ENCODE data around the gene C4orf50.

Gene C4orf50

DNA sequence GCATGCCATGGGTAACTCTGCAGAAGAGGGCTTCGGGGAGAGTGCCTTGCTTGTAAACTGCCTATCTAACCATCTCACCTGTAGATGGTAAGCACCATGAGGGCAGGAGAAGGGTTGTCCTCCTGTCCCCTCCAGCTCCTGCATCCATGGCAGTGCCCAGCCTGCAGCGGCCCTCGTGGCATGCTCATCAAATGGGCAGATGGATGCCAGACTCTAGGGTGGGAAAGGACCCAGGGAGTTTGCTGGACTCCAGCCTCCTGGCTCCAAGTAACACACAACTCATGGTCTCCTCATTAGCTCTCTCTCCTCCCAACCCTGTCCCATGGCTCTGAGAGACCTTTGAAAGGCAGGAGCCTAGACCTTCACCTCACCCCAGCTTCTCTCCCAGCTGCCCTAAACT is 95.7 kb downstream of the C4orf50 start:
- whole genome bisulfite sequencing (ENCODE audit: insufficient coverage, insufficient read length), result no CpG with 5 or more reads among the region's 3 CpGs
- DNase-seq (ENCODE audit: low read depth, low spot score), result no peak
- H3K9me3 ChIP-seq (ENCODE audit: control insufficient read depth, insufficient read depth, low read length), result no peaks in the 10 kb centered on the region
- no peaks in the 10 kb centered on the region for H3K27me3 ChIP-seq (ENCODE audit: control insufficient read depth, insufficient read depth, low read length)
- H3K4me1 ChIP-seq (ENCODE audit: control insufficient read depth, insufficient read depth, low read length), result peaks cover 2% of the 10 kb centered on the region; the same call in 1 of the 2 replicates
- H3K27ac ChIP-seq (ENCODE audit: low read length), result no peak overlapping the region
- no peaks in the 10 kb centered on the region for H3K36me3 ChIP-seq (ENCODE audit: control insufficient read depth, insufficient read depth, low read length)
- no peak overlapping the region for H3K4me3 ChIP-seq (ENCODE audit: low read length)

DNA sequence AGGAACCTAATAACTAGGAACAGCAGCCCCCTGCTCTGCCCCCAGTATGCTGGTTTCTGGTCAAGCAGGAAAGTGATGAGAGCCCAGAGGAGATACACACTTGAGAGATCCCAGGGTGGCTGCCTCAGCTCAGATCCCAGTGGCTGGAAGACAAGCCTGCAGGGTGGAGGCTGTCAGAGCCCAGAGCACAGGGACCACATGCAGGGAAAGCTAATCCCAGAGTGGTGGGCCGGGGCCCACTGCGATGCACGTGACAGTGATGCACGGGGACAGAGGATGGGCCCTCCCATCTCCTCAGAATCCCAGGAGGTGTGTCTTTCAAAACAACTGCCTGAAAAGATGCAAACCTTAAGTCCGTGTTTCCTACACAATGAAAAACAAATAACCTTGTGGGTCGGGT is 96.2 kb downstream of the C4orf50 start:
- Histone ChIP-seq H3K27ac (ENCODE audit: low read length) (no peak overlapping the region), H3K4me1 (ENCODE audit: control insufficient read depth, insufficient read depth, low read length) (peaks cover 2% of the 10 kb centered on the region; the same call in 1 of the 2 replicates), H3K4me3 (ENCODE audit: low read length) (no peak overlapping the region), H3K36me3 (ENCODE audit: control insufficient read depth, insufficient read depth, low read length) (no peaks in the 10 kb centered on the region), H3K27me3 (ENCODE audit: control insufficient read depth, insufficient read depth, low read length) (no peaks in the 10 kb centered on the region), H3K9me3 (ENCODE audit: control insufficient read depth, insufficient read depth, low read length) (no peaks in the 10 kb centered on the region)
- WGBS (ENCODE audit: insufficient coverage, insufficient read length), result no CpG with 5 or more reads among the region's 6 CpGs
- DNase-seq (ENCODE audit: low read depth, low spot score), result no peak

DNA sequence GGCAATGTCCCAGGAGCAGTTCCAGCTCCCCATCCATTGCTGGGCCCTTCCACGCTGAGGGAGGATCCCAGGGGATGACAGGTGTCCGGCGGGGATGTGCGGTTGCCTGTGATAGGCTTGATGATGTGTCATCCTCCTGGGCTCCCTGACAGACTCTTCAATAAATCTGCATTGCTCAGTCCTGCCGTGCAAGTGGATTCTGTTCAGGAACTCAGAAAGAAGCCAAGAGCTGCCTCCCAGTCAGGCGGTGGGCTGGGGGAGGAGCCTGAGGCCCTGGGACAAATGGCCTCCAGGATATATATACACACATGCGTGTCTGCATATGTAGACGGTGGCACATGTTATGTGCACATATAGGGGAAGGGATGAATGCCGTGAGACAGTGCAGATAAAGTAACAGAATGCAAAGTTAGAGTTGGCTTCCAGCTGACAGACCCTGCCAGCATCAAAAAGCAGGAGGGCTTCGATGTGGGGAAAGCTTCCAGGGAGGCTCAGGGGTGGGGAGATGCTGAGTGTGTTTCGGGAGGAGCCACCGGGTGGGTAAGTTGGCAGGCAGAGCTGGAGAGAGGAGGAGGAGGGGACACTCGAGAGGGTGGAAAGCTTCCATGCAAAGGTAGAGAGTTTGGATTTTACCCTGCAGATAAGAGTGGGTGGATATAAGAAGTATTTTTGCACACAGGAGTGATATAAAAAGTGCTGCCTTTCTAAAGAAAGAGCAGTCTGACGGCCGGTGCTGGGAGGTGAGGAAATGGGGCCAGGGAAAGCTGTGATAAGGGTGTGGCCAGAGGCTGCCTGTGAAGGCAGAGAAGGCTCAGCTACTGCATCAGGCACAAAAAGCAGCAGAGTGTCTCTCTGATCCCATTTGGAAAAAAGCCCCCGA is 96.9 kb downstream of the C4orf50 start:
- no peaks in the 10 kb centered on the region for H3K36me3 ChIP-seq (ENCODE audit: control insufficient read depth, insufficient read depth, low read length)
- H3K27me3 ChIP-seq (ENCODE audit: control insufficient read depth, insufficient read depth, low read length), result no peaks in the 10 kb centered on the region
- DNase-seq (ENCODE audit: low read depth, low spot score), result no peak
- H3K4me1 ChIP-seq (ENCODE audit: control insufficient read depth, insufficient read depth, low read length), result peaks cover 2% of the 10 kb centered on the region; the same call in 1 of the 2 replicates
- H3K27ac ChIP-seq (ENCODE audit: low read length), result no peak overlapping the region
- no peak overlapping the region for H3K4me3 ChIP-seq (ENCODE audit: low read length)
- no CpG with 5 or more reads among the region's 16 CpGs for WGBS (ENCODE audit: insufficient coverage, insufficient read length)
- no peaks in the 10 kb centered on the region for H3K9me3 ChIP-seq (ENCODE audit: control insufficient read depth, insufficient read depth, low read length)

DNA sequence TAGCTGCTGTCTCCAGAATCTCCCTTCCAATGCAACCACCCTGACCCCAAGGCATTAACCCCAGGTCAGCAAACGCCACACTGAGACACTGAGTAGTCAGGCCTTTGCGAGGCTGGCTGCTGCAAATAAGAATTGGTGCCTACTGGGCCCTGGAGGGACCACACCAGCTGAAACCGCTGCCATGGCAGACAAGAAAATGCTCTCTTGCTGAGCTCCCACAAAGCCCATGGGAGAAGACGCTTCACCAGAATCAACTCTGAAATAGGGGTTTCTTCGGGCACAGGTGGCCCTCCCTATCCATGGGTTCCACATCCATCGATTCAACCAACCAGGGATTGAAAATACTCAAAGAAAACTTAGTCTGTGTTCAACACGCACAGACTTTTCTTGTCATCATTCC is 98.7 kb downstream of the C4orf50 start:
- Histone ChIP-seq H3K27me3 (ENCODE audit: control insufficient read depth, insufficient read depth, low read length) (no peaks in the 10 kb centered on the region), H3K4me1 (ENCODE audit: control insufficient read depth, insufficient read depth, low read length) (no peaks in the 10 kb centered on the region), H3K36me3 (ENCODE audit: control insufficient read depth, insufficient read depth, low read length) (no peaks in the 10 kb centered on the region), H3K27ac (ENCODE audit: low read length) (no peak overlapping the region), H3K9me3 (ENCODE audit: control insufficient read depth, insufficient read depth, low read length) (no peaks in the 10 kb centered on the region), H3K4me3 (ENCODE audit: low read length) (no peak overlapping the region)
- WGBS (ENCODE audit: insufficient coverage, insufficient read length), result no CpG with 5 or more reads among the region's 7 CpGs
- no peak for DNase-seq (ENCODE audit: low read depth, low spot score)

DNA sequence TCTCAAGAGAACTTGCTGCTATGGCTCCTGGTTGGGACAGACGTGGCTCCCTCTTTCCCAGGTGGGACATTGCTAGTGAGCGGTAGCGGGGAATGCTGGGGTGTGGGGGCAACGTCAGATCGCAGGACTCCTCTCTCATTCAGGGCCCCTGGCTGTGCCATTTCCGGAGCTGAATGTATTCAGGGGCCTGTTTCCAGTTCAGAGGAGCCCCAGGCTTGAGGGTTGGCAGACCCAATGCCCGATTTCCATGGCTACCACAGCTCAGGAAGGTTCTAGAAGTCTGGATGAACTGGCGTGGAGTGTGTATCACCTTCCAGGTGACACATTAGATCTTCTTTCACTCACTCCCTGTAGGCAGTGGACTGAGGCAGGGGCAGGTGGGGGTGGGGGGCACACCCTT is 99.2 kb downstream of the C4orf50 start:
- no peak overlapping the region for H3K4me3 ChIP-seq (ENCODE audit: low read length)
- DNase-seq (ENCODE audit: low read depth, low spot score), result no peak
- no peak overlapping the region for H3K27ac ChIP-seq (ENCODE audit: low read length)
- no peaks in the 10 kb centered on the region for H3K36me3 ChIP-seq (ENCODE audit: control insufficient read depth, insufficient read depth, low read length)
- no peaks in the 10 kb centered on the region for H3K4me1 ChIP-seq (ENCODE audit: control insufficient read depth, insufficient read depth, low read length)
- no CpG with 5 or more reads among the region's 8 CpGs for WGBS (ENCODE audit: insufficient coverage, insufficient read length)
- no peaks in the 10 kb centered on the region for H3K9me3 ChIP-seq (ENCODE audit: control insufficient read depth, insufficient read depth, low read length)
- H3K27me3 ChIP-seq (ENCODE audit: control insufficient read depth, insufficient read depth, low read length), result no peaks in the 10 kb centered on the region

DNA sequence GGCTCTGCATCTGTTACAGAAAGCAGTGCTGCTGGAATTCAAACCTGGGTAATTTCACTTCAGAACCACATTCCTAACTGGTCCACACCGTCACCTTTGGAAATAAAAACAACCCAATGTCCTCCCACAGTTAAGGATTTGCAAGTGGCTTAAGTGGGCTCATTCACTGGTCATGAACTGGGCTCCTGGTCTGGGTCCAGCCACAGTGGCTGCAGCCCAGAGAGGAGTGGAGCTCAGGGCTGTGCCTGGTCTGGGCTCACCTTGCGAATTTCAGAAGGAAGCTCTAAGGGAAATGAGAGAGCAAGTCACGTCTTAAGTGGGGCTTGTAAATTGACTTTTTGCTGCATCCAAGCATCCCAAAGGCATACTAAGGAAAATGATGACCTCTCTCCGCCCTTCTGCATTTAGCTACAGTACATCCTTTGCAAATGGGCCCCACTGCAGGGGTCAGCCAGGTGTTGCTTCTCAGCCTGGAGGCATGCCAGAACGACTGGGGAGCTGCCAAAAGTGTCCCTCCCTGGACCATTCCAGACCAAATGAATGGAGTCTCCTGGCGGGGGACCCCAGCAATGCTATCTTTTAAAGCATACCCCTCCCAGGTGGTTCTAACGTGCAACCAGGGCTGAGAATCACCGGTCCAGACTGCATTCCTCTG is 99.8 kb downstream of the C4orf50 start:
- Histone ChIP-seq H3K27me3 (ENCODE audit: control insufficient read depth, insufficient read depth, low read length) (no peaks in the 10 kb centered on the region), H3K36me3 (ENCODE audit: control insufficient read depth, insufficient read depth, low read length) (no peaks in the 10 kb centered on the region), H3K9me3 (ENCODE audit: control insufficient read depth, insufficient read depth, low read length) (no peaks in the 10 kb centered on the region), H3K27ac (ENCODE audit: low read length) (no peak overlapping the region), H3K4me3 (ENCODE audit: low read length) (no peak overlapping the region), H3K4me1 (ENCODE audit: control insufficient read depth, insufficient read depth, low read length) (no peaks in the 10 kb centered on the region)
- no CpG with 5 or more reads among the region's 8 CpGs for WGBS (ENCODE audit: insufficient coverage, insufficient read length)
- no peak for DNase-seq (ENCODE audit: low read depth, low spot score)

DNA sequence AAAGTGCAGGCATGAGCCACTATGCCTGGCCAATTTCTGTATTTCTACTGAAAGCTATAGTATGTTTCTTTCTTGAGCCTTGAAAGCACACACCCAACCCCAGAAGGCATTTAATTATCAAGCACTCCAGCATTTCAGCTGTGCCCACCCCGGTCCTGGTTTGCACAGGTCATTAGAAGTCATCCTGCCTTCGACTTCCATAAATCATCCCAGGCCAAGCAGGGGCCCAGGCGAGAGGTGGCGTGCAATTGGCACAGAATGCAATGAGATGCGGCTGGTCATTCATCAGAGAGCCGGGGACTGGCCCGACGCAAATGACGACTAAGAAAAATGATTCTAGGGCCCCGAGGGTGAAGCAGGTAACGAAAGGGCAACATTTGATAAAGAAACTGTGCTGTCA is 100.6 kb downstream of the C4orf50 start:
- no CpG with 5 or more reads among the region's 11 CpGs for WGBS (ENCODE audit: insufficient coverage, insufficient read length)
- DNase-seq (ENCODE audit: low read depth, low spot score), result no peak
- Histone ChIP-seq H3K4me1 (ENCODE audit: control insufficient read depth, insufficient read depth, low read length) (no peaks in the 10 kb centered on the region), H3K27ac (ENCODE audit: low read length) (no peak overlapping the region), H3K36me3 (ENCODE audit: control insufficient read depth, insufficient read depth, low read length) (no peaks in the 10 kb centered on the region), H3K9me3 (ENCODE audit: control insufficient read depth, insufficient read depth, low read length) (no peaks in the 10 kb centered on the region), H3K27me3 (ENCODE audit: control insufficient read depth, insufficient read depth, low read length) (no peaks in the 10 kb centered on the region), H3K4me3 (ENCODE audit: low read length) (no peak overlapping the region)

DNA sequence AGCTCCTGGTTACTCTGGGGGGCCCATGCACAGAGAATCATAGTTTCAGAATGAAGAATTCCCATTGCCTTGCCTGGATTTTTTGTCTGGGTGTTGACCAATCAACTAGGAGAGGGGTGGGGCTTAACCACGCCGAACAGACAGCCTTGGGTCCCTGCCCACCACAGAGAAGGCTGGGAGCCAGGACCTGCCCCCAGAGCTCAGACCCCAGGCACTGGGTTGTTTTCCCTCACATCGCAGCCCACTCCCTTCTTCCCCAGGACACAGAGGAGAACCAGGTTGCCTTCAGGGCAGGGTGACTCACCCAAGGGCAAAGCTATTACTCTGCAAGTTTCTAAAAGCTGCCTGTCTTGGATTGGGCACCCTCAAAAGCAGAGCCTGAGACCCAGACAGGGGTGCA is 102.0 kb downstream of the C4orf50 start:
- no peak overlapping the region for H3K27ac ChIP-seq (ENCODE audit: low read length)
- WGBS (ENCODE audit: insufficient coverage, insufficient read length), result no CpG with 5 or more reads among the region's 3 CpGs
- no peaks in the 10 kb centered on the region for H3K9me3 ChIP-seq (ENCODE audit: control insufficient read depth, insufficient read depth, low read length)
- no peak overlapping the region for H3K4me3 ChIP-seq (ENCODE audit: low read length)
- 0 out of 2 replicates have a peak, but pooled peaks cover 2% of the 10 kb centered on the region for H3K4me1 ChIP-seq (ENCODE audit: control insufficient read depth, insufficient read depth, low read length)
- no peaks in the 10 kb centered on the region for H3K27me3 ChIP-seq (ENCODE audit: control insufficient read depth, insufficient read depth, low read length)
- H3K36me3 ChIP-seq (ENCODE audit: control insufficient read depth, insufficient read depth, low read length), result no peaks in the 10 kb centered on the region
- no peak for DNase-seq (ENCODE audit: low read depth, low spot score)

DNA sequence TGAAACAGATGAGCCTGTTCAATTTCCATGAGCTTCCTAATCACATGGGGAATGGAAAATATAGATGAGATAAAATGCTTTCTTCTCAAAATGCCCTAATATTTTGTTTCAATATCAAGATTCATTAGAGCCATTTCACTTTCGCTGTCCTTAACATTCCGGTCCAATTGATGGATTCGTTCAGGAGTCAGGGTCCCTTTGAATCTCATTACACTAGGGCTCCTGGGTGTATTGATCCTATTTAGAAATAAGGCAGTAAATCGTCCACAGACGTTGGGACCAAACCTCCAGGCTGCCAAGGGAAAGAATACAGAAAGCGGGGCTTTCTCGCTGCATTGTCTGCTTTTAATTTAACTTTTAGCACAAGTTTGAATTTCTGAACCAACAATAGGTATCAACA is 104.8 kb downstream of the C4orf50 start:
- no peaks in the 10 kb centered on the region for H3K9me3 ChIP-seq (ENCODE audit: control insufficient read depth, insufficient read depth, low read length)
- peaks cover 2% of the 10 kb centered on the region; the same call in 1 of the 2 replicates for H3K4me1 ChIP-seq (ENCODE audit: control insufficient read depth, insufficient read depth, low read length)
- H3K4me3 ChIP-seq (ENCODE audit: low read length), result no peak overlapping the region
- no peak for DNase-seq (ENCODE audit: low read depth, low spot score)
- H3K36me3 ChIP-seq (ENCODE audit: control insufficient read depth, insufficient read depth, low read length), result no peaks in the 10 kb centered on the region
- H3K27me3 ChIP-seq (ENCODE audit: control insufficient read depth, insufficient read depth, low read length), result no peaks in the 10 kb centered on the region
- no peak overlapping the region for H3K27ac ChIP-seq (ENCODE audit: low read length)
- no CpG with 5 or more reads among the region's 7 CpGs for WGBS (ENCODE audit: insufficient coverage, insufficient read length)

DNA sequence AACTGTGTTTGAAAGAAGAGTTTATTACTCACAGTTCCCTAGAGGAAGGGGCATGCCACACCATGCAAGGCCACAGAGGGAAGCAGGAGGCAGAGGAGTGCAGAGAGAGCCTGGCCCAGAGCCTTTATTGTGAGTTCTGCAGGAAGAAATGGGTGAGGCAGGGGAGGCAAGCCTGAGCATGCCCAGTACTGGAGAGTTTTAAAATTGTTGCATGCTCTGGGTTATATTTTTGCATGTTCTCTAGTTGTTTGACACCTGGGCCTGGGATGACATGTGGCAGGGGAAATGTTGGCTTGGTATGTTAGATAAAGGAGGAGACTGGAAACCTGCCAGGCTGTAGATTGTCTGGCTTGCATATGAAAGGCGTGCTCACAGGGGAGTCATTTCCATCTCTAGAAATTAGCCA is 105.6 kb downstream of the C4orf50 start:
- no CpG with 5 or more reads among the region's 1 CpG for WGBS (ENCODE audit: insufficient coverage, insufficient read length)
- no peaks in the 10 kb centered on the region for H3K36me3 ChIP-seq (ENCODE audit: control insufficient read depth, insufficient read depth, low read length)
- no peaks in the 10 kb centered on the region for H3K9me3 ChIP-seq (ENCODE audit: control insufficient read depth, insufficient read depth, low read length)
- peaks cover 2% of the 10 kb centered on the region; the same call in 1 of the 2 replicates for H3K4me1 ChIP-seq (ENCODE audit: control insufficient read depth, insufficient read depth, low read length)
- H3K27me3 ChIP-seq (ENCODE audit: control insufficient read depth, insufficient read depth, low read length), result no peaks in the 10 kb centered on the region
- no peak overlapping the region for H3K4me3 ChIP-seq (ENCODE audit: low read length)
- no peak for DNase-seq (ENCODE audit: low read depth, low spot score)
- no peak overlapping the region for H3K27ac ChIP-seq (ENCODE audit: low read length)
